ENCODE data around the gene IQCN. TPM values are rescaled to one million over a fixed set of nuclear protein-coding genes. Genes with fewer than 3 reads are reported as not detected.

The IQCN gene
- total and polyA plus RNA-seq, 10 of the 15 experiments (the other 5 are each of a cell fraction or from before 2014, with no cell fraction given): 0.01 to 0.54 (median 0.23) TPM; not detected in 3

DNA sequence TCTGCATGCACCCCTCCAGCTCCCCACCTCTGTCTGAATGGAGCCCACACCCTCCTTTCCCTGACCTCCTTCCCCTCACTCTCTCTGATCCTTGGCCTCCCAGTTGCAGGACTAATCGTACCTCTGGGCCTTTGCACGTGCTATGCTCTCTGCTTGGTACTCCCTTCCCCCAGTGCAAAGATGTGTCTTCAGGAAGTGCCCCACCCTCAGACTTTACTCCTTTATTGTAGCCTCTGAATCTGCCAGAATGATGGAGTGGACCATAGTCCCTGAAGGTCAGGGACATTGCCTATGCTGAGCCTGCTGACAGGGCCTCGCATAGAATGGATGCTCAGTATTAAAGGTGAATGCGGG, 8.5 kb upstream of the IQCN start (continued):
- TF ChIP-seq EED (IDR thresholded peaks at IDR 0.05; ENCODE audit: low read depth): no peak

DNA sequence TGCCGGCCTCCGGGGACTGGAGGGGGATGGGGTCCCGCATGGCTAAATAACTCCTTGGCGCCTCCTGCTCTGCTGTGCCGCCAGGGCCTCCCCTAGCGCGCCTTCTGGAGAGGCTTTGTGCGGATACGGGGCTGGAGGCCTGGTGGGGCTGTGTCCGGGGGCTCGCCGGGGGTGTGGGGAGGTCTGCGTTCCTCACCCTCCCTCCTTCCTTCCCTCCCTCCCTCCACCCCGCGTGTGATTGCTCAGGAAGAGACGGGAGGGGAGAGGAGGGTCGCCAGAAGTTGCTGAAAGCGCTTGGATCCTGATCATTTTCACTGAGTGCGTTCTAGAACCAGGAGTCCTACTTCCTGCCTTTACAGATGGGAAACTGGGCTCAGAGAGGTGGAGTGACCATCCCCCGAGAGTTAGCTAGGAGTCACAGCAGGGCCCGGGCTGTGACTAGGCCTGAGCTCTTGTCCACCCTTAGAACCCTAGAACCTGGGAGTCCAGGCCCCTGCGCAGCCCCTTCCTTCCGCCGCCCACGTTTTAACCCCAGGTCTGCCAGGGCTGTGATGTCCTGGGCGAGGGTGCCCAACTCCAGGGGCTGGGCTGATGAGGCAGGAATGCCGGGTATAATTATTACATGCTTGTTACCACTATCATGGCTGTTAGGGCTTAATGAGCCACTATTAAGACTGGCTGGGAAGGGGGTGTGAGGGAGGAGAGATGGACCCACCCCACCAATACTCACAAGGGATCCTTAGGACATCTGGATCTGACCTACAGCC, 8.0 kb upstream of the IQCN start:
- TSS peak; percentile 96 for BruUV-seq (replicated peaks)
- peak overlapping the region; percentile 98 for H3K4me2 ChIP-seq (ENCODE audit: control insufficient read depth, insufficient read depth)
- peak overlapping the region; percentile 41 for H2AFZ ChIP-seq (ENCODE audit: control insufficient read depth, low read depth, low read length)
- no peaks in the 10 kb centered on the region for H3K27me3 ChIP-seq (replicated peaks in 1 of 2; ENCODE audit: control insufficient read depth in 2 of 2, insufficient read depth in 2 of 2, low read length in 1 of 2)
- ChIA-PET POLR2A (interaction anchor here (0.5 to 8.4 kb wide), 26 partner anchors 9 to 1385 kb away, joined by 3 to 206 read pairs (median 6); partner anchors contain the start of genes LRRC25, LSM4, MAST3 and PGPEP1), RAD21 (ENCODE audit: unreplicated experiment) (interaction anchor here (0.5 to 7.1 kb wide), 12 partner anchors 9 to 135 kb away, joined by 3 to 259 read pairs (median 31); partner anchors contain the start of genes LSM4, MPV17L2, PGPEP1 and RAB3A), CTCF (interaction anchor here (0.6 to 14.1 kb wide), 10 partner anchors 8 to 191 kb away, joined by 3 to 516 read pairs (median 64); partner anchors contain the start of genes IQCN, LSM4 and PGPEP1), SMC1A (ENCODE audit: uncharacterized antibody, unreplicated experiment) (interaction anchor here (1.0 to 6.3 kb wide), 8 partner anchors 10 to 135 kb away, joined by 3 to 176 read pairs (median 45); partner anchors contain the start of gene LSM4)
- H4K20me1 ChIP-seq (ENCODE audit: control insufficient read depth, insufficient read depth): peaks cover 14% of the 10 kb centered on the region
- no peak for FAIRE-seq
- peaks cover 40% of the 10 kb centered on the region for H3K79me2 ChIP-seq (ENCODE audit: control insufficient read depth, insufficient read depth, low read length)
- H3K36me3 ChIP-seq (ENCODE audit: control insufficient read depth in 2 of 2, insufficient read depth in 2 of 2, low read length in 1 of 2): peaks cover 0 to 4% of the 10 kb centered on the region in 2 experiments; a peak in 2 of 4 replicates
- H3K9ac ChIP-seq (ENCODE audit: control insufficient read depth, insufficient read depth, low read length): peak overlapping the region; percentile 99
- peak overlapping the region; percentile 66 for H3K4me3 ChIP-seq
- peak overlapping the region; percentile 100 for H3K27ac ChIP-seq (ENCODE audit: control insufficient read depth, insufficient read depth)
- in situ Hi-C loops (cut with MboI) (no loop called here), intact Hi-C loops (cut with micrococcal nuclease; ENCODE audit: unreplicated experiment) (loop anchor here (1.0 kb wide), 1 partner anchor 8 kb away; no protein-coding TSS in a partner anchor)
- peaks cover 31% of the 10 kb centered on the region for H3K4me1 ChIP-seq (ENCODE audit: control insufficient read depth, insufficient read depth, low read length)
- no peak for DNase-seq (ENCODE audit: low read depth, low spot score)
- peak; percentile 38 for ATAC-seq
- no peaks in the 10 kb centered on the region for H3K9me3 ChIP-seq (replicated peaks; ENCODE audit: control insufficient read depth, insufficient read depth, low read length)
- 15% methylated on average over 12 of the region's 27 CpGs for WGBS (ENCODE audit: insufficient coverage, insufficient replicate concordance, low lambda C conversion rate, missing lambda C conversion rate)
- TF ChIP-seq LARP7 (IDR thresholded peaks at IDR 0.05): no peak; the same call in 1 of the 2 replicates
- no peak for TF ChIP-seq EZH2 (IDR thresholded peaks at IDR 0.05; ENCODE audit: borderline replicate concordance, control insufficient read depth, low read depth, low read length)
- no peak for TF ChIP-seq IRF4 (IDR thresholded peaks at IDR 0.05; ENCODE audit: low read depth, low read length)
- TF ChIP-seq RAD51 (IDR thresholded peaks at IDR 0.05): no peak
- TF ChIP-seq RB1 (IDR thresholded peaks at IDR 0.05; ENCODE audit: borderline replicate concordance): no peak
- TF ChIP-seq SRF (IDR thresholded peaks at IDR 0.05; ENCODE audit: low read depth in 2 of 2, low read length in 2 of 2): no peak
- 0 out of 2 replicates have a peak, but pooled peaks have one; percentile 12 for TF ChIP-seq ATF7 (IDR thresholded peaks at IDR 0.05; ENCODE audit: low read depth)
- no peak for TF ChIP-seq STAT1 (conservative IDR thresholded peaks at IDR 0.05)
- no peak for TF ChIP-seq NFYB (IDR thresholded peaks at IDR 0.05; ENCODE audit: insufficient read depth, low read depth, low read length)
- TF ChIP-seq, protein P1, sequence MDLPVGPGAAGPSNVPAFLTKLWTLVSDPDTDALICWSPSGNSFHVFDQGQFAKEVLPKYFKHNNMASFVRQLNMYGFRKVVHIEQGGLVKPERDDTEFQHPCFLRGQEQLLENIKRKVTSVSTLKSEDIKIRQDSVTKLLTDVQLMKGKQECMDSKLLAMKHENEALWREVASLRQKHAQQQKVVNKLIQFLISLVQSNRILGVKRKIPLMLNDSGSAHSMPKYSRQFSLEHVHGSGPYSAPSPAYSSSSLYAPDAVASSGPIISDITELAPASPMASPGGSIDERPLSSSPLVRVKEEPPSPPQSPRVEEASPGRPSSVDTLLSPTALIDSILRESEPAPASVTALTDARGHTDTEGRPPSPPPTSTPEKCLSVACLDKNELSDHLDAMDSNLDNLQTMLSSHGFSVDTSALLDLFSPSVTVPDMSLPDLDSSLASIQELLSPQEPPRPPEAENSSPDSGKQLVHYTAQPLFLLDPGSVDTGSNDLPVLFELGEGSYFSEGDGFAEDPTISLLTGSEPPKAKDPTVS (IDR thresholded peaks at IDR 0.05; ENCODE audit: low read depth, low read length): no peak
- TF ChIP-seq TBL1XR1 (IDR thresholded peaks at IDR 0.05; ENCODE audit: low read depth, low read length): no peak
- peak; percentile 48; the same call in 1 of the 2 replicates for TF ChIP-seq MTA2 (IDR thresholded peaks at IDR 0.05; ENCODE audit: low read depth)
- peak; percentile 21 for TF ChIP-seq POLR2A (IDR thresholded peaks at IDR 0.05; ENCODE audit: low read depth, low read length)
- no peak for TF ChIP-seq NR2C1 (IDR thresholded peaks at IDR 0.05)
- no peak for TF ChIP-seq MYB (IDR thresholded peaks at IDR 0.05; ENCODE audit: borderline replicate concordance, low read depth, low read length)
- TF ChIP-seq ZBED1 (IDR thresholded peaks at IDR 0.05; ENCODE audit: borderline replicate concordance): no peak
- TF ChIP-seq BACH1 (IDR thresholded peaks at IDR 0.05; ENCODE audit: borderline replicate concordance): 0 out of 2 replicates have a peak, but pooled peaks have one; percentile 41
- TF ChIP-seq SKIL (IDR thresholded peaks at IDR 0.05; ENCODE audit: low read depth, poor library complexity, severe bottlenecking): peak; percentile 23
- peak; percentile 45 for TF ChIP-seq MYC (IDR thresholded peaks at IDR 0.05; ENCODE audit: insufficient read depth, insufficient read length, insufficient replicate concordance, low read length, severe bottlenecking)
